Measurements from ENCODE around the gene PTGIR.

Gene PTGIR

GRCh38 chr19:46623915-46624502, 880 bp downstream of the PTGIR start:
- Histone ChIP-seq H3K27me3 (ENCODE audit: insufficient read depth, low read length) (no peaks in the 10 kb centered on the region), H3K4me3 (ENCODE audit: low read length) (no peak overlapping the region), H3K9ac (ENCODE audit: low read depth, low read length) (no peak overlapping the region), H3K4me1 (ENCODE audit: insufficient read depth, low read length) (peaks cover 8% of the 10 kb centered on the region; the same call in 1 of the 2 replicates), H3K36me3 (ENCODE audit: insufficient read depth, low read length) (no peaks in the 10 kb centered on the region), H3K9me3 (ENCODE audit: insufficient read depth, low read depth, low read length) (no peaks in the 10 kb centered on the region), H3K27ac (ENCODE audit: low read depth, low read length) (no peak overlapping the region)
- WGBS, result 95% methylated on average over 35 of the region's 35 CpGs

GRCh38 chr19:46622118-46622446, 2.8 kb downstream of the PTGIR start:
- Histone ChIP-seq H3K9ac (ENCODE audit: low read depth, low read length) (no peak overlapping the region), H3K4me3 (ENCODE audit: low read length) (no peak overlapping the region), H3K36me3 (ENCODE audit: insufficient read depth, low read length) (no peaks in the 10 kb centered on the region), H3K27me3 (ENCODE audit: insufficient read depth, low read length) (no peaks in the 10 kb centered on the region), H3K9me3 (ENCODE audit: insufficient read depth, low read depth, low read length) (no peaks in the 10 kb centered on the region), H3K27ac (ENCODE audit: low read depth, low read length) (no peak overlapping the region), H3K4me1 (ENCODE audit: insufficient read depth, low read length) (peaks cover 8% of the 10 kb centered on the region; the same call in 1 of the 2 replicates)
- WGBS, result 89% methylated on average over 7 of the region's 7 CpGs

- H3K4me1 ChIP-seq (ENCODE audit: insufficient read depth, low read length), result peaks cover 8% of the 10 kb centered on the region; the same call in 1 of the 2 replicates
- 83% methylated on average over 30 of the region's 32 CpGs for WGBS
- no peaks in the 10 kb centered on the region for H3K27me3 ChIP-seq (ENCODE audit: insufficient read depth, low read length)
- H3K9me3 ChIP-seq (ENCODE audit: insufficient read depth, low read depth, low read length), result no peaks in the 10 kb centered on the region
- H3K36me3 ChIP-seq (ENCODE audit: insufficient read depth, low read length), result no peaks in the 10 kb centered on the region
- no peak overlapping the region for H3K27ac ChIP-seq (ENCODE audit: low read depth, low read length)
- no peak overlapping the region for H3K4me3 ChIP-seq (ENCODE audit: low read length)
- no peak overlapping the region for H3K9ac ChIP-seq (ENCODE audit: low read depth, low read length)
Observed at GRCh38 chr19:46621191-46622117, 3.4 kb downstream of the PTGIR start.

GRCh38 chr19:46620716-46621115, 4.2 kb downstream of the PTGIR start:
- Histone ChIP-seq H3K9ac (ENCODE audit: low read depth, low read length) (no peak overlapping the region), H3K4me3 (ENCODE audit: low read length) (no peak overlapping the region), H3K27ac (ENCODE audit: low read depth, low read length) (no peak overlapping the region), H3K36me3 (ENCODE audit: insufficient read depth, low read length) (no peaks in the 10 kb centered on the region), H3K9me3 (ENCODE audit: insufficient read depth, low read depth, low read length) (no peaks in the 10 kb centered on the region), H3K4me1 (ENCODE audit: insufficient read depth, low read length) (peaks cover 8% of the 10 kb centered on the region; the same call in 1 of the 2 replicates), H3K27me3 (ENCODE audit: insufficient read depth, low read length) (no peaks in the 10 kb centered on the region)
- 80% methylated on average over 6 of the region's 6 CpGs for WGBS

- Histone ChIP-seq H3K36me3 (ENCODE audit: insufficient read depth, low read length) (no peaks in the 10 kb centered on the region), H3K9ac (ENCODE audit: low read depth, low read length) (no peak overlapping the region), H3K27ac (ENCODE audit: low read depth, low read length) (no peak overlapping the region), H3K27me3 (ENCODE audit: insufficient read depth, low read length) (no peaks in the 10 kb centered on the region), H3K4me3 (ENCODE audit: low read length) (no peak overlapping the region), H3K4me1 (ENCODE audit: insufficient read depth, low read length) (peaks cover 8% of the 10 kb centered on the region; the same call in 1 of the 2 replicates), H3K9me3 (ENCODE audit: insufficient read depth, low read depth, low read length) (no peaks in the 10 kb centered on the region)
- WGBS, result 89% methylated on average over 3 of the region's 3 CpGs
Observed at GRCh38 chr19:46620267-46620666, 4.6 kb downstream of the PTGIR start.

- WGBS, result 92% methylated on average over 9 of the region's 9 CpGs
- Histone ChIP-seq H3K27me3 (ENCODE audit: insufficient read depth, low read length) (no peaks in the 10 kb centered on the region), H3K9me3 (ENCODE audit: insufficient read depth, low read depth, low read length) (no peaks in the 10 kb centered on the region), H3K4me1 (ENCODE audit: insufficient read depth, low read length) (peaks cover 11% of the 10 kb centered on the region; the same call in 1 of the 2 replicates), H3K4me3 (ENCODE audit: low read length) (no peak overlapping the region), H3K9ac (ENCODE audit: low read depth, low read length) (no peak overlapping the region), H3K27ac (ENCODE audit: low read depth, low read length) (no peak overlapping the region), H3K36me3 (ENCODE audit: insufficient read depth, low read length) (no peaks in the 10 kb centered on the region)
Observed at GRCh38 chr19:46618670-46619231, 6.1 kb downstream of the PTGIR start.

- H3K27ac ChIP-seq (ENCODE audit: low read depth, low read length), result no peak overlapping the region
- H3K9ac ChIP-seq (ENCODE audit: low read depth, low read length), result no peak overlapping the region
- no peaks in the 10 kb centered on the region for H3K36me3 ChIP-seq (ENCODE audit: insufficient read depth, low read length)
- H3K27me3 ChIP-seq (ENCODE audit: insufficient read depth, low read length), result no peaks in the 10 kb centered on the region
- peaks cover 11% of the 10 kb centered on the region; the same call in 1 of the 2 replicates for H3K4me1 ChIP-seq (ENCODE audit: insufficient read depth, low read length)
- WGBS, result 93% methylated on average over 5 of the region's 6 CpGs
- no peak overlapping the region for H3K4me3 ChIP-seq (ENCODE audit: low read length)
- H3K9me3 ChIP-seq (ENCODE audit: insufficient read depth, low read depth, low read length), result no peaks in the 10 kb centered on the region
Observed at GRCh38 chr19:46617601-46618000, 7.3 kb downstream of the PTGIR start.

- Histone ChIP-seq H3K36me3 (ENCODE audit: insufficient read depth, low read length) (no peaks in the 10 kb centered on the region), H3K27me3 (ENCODE audit: insufficient read depth, low read length) (no peaks in the 10 kb centered on the region), H3K4me1 (ENCODE audit: insufficient read depth, low read length) (peaks cover 11% of the 10 kb centered on the region; the same call in 1 of the 2 replicates), H3K9me3 (ENCODE audit: insufficient read depth, low read depth, low read length) (no peaks in the 10 kb centered on the region), H3K27ac (ENCODE audit: low read depth, low read length) (no peak overlapping the region), H3K4me3 (ENCODE audit: low read length) (no peak overlapping the region), H3K9ac (ENCODE audit: low read depth, low read length) (no peak overlapping the region)
- WGBS, result 52% methylated on average over 17 of the region's 17 CpGs
Observed at GRCh38 chr19:46616631-46617322, 8.1 kb downstream of the PTGIR start.

GRCh38 chr19:46615966-46616365, 8.9 kb downstream of the PTGIR start:
- peaks cover 3% of the 10 kb centered on the region; the same call in 1 of the 2 replicates for H3K4me1 ChIP-seq (ENCODE audit: insufficient read depth, low read length)
- H3K36me3 ChIP-seq (ENCODE audit: insufficient read depth, low read length), result no peaks in the 10 kb centered on the region
- H3K27ac ChIP-seq (ENCODE audit: low read depth, low read length), result no peak overlapping the region
- no peak overlapping the region for H3K9ac ChIP-seq (ENCODE audit: low read depth, low read length)
- H3K27me3 ChIP-seq (ENCODE audit: insufficient read depth, low read length), result no peaks in the 10 kb centered on the region
- no peaks in the 10 kb centered on the region for H3K9me3 ChIP-seq (ENCODE audit: insufficient read depth, low read depth, low read length)
- WGBS, result 94% methylated on average over 9 of the region's 10 CpGs
- no peak overlapping the region for H3K4me3 ChIP-seq (ENCODE audit: low read length)

- Histone ChIP-seq H3K36me3 (ENCODE audit: insufficient read depth, low read length) (peaks cover 14% of the 10 kb centered on the region), H3K9ac (ENCODE audit: low read depth, low read length) (no peak overlapping the region), H3K27ac (ENCODE audit: low read depth, low read length) (no peak overlapping the region), H3K9me3 (ENCODE audit: insufficient read depth, low read depth, low read length) (no peaks in the 10 kb centered on the region), H3K4me3 (ENCODE audit: low read length) (peak overlapping the region; percentile 14; the same call in 1 of the 2 replicates), H3K4me1 (ENCODE audit: insufficient read depth, low read length) (0 out of 2 replicates have a peak, but pooled peaks cover 3% of the 10 kb centered on the region), H3K27me3 (ENCODE audit: insufficient read depth, low read length) (no peaks in the 10 kb centered on the region)
- 24% methylated on average over 12 of the region's 12 CpGs for WGBS
Observed at GRCh38 chr19:46614114-46614722, 10.7 kb downstream of the PTGIR start.

Data from HUES64 (cell line).